ENCODE data around the gene ZBTB3. TPM values are rescaled to one million over a fixed set of nuclear protein-coding genes. Genes with fewer than 3 reads are reported as not detected.
A peak's percentile ranks its signal among the peaks of the same experiment; 100 is the strongest.

ZBTB3 gene
- total RNA-seq, 2 donors from 2014 or later, result 16.9 to 33.8 TPM

GRCh38 chr11:62708392-62708791, 45.6 kb downstream of the ZBTB3 start:
- H3K27ac Mint-ChIP-seq, result peak overlapping the region; percentile 97
- no peaks in the 10 kb centered on the region for H3K27me3 ChIP-seq (ENCODE audit: control insufficient read depth, insufficient read depth, low read length, poor library complexity, severe bottlenecking)
- peak overlapping the region; percentile 73 for H3K4me3 Mint-ChIP-seq
- no peaks in the 10 kb centered on the region for H3K27me3 Mint-ChIP-seq (ENCODE audit: insufficient read depth)
- H3K4me1 Mint-ChIP-seq, result peaks cover 42% of the 10 kb centered on the region
- peaks cover 57% of the 10 kb centered on the region for H3K36me3 ChIP-seq (ENCODE audit: control insufficient read depth, insufficient read depth, low read length)
- H3K36me3 Mint-ChIP-seq (ENCODE audit: low read depth), result peaks cover 31% of the 10 kb centered on the region
- H3K9me3 Mint-ChIP-seq, result no peaks in the 10 kb centered on the region
- no peak for TF ChIP-seq CTCF (conservative IDR thresholded peaks at IDR 0.05)
- no peak overlapping the region for H3K27ac ChIP-seq (ENCODE audit: low read depth, low read length)
- no peaks in the 10 kb centered on the region for H3K9me3 ChIP-seq (ENCODE audit: control insufficient read depth, low read length)
- DNase-seq, result no peak
- H3K9ac ChIP-seq (ENCODE audit: extremely low read depth, low read length, poor library complexity, severe bottlenecking), result peak overlapping the region; percentile 84
- peak overlapping the region; percentile 88 for H3K4me3 ChIP-seq (ENCODE audit: low read length)
- WGBS, 2 experiments (ENCODE audit: insufficient coverage in 1 of 2, insufficient read length in 1 of 2), result 81 to 85% methylated on average over 5 of the region's 5 CpGs
- H3K4me1 ChIP-seq (ENCODE audit: control insufficient read depth, insufficient read depth, low read length), result peaks cover 27% of the 10 kb centered on the region

- DNase-seq, result peak; percentile 99
- peak within 1 kb of the TSS; percentile 83 for H3K4me3 Mint-ChIP-seq
- peaks cover 52% of the 10 kb centered on the region for H3K36me3 ChIP-seq (ENCODE audit: control insufficient read depth, insufficient read depth, low read length)
- no peaks in the 10 kb centered on the region for H3K27me3 ChIP-seq (ENCODE audit: control insufficient read depth, insufficient read depth, low read length, poor library complexity, severe bottlenecking)
- 29 to 38% methylated on average over 8 to 9 of the region's 10 CpGs for WGBS, 2 experiments (ENCODE audit: insufficient coverage in 1 of 2, insufficient read length in 1 of 2)
- H3K27me3 Mint-ChIP-seq (ENCODE audit: insufficient read depth), result no peaks in the 10 kb centered on the region
- peaks cover 25% of the 10 kb centered on the region for H3K36me3 Mint-ChIP-seq (ENCODE audit: low read depth)
- H3K9ac ChIP-seq (ENCODE audit: extremely low read depth, low read length, poor library complexity, severe bottlenecking), result peak within 1 kb of the TSS; percentile 48
- peaks cover 40% of the 10 kb centered on the region for H3K4me1 Mint-ChIP-seq
- H3K27ac Mint-ChIP-seq, result peak within 1 kb of the TSS; percentile 97
- H3K4me3 ChIP-seq (ENCODE audit: low read length), result peak within 1 kb of the TSS; percentile 97
- H3K9me3 ChIP-seq (ENCODE audit: control insufficient read depth, low read length), result no peaks in the 10 kb centered on the region
- H3K27ac ChIP-seq (ENCODE audit: low read depth, low read length), result peak within 1 kb of the TSS; percentile 81
- TF ChIP-seq CTCF (conservative IDR thresholded peaks at IDR 0.05), result no peak
- H3K4me1 ChIP-seq (ENCODE audit: control insufficient read depth, insufficient read depth, low read length), result peaks cover 27% of the 10 kb centered on the region
- H3K9me3 Mint-ChIP-seq, result no peaks in the 10 kb centered on the region
Measured at GRCh38 chr11:62707277-62707861, 46.6 kb downstream of the ZBTB3 start, which contains the start of the genes BSCL2 and GNG3. BSCL2 (minus strand) TSS chr11:62707424; CDS start chr11:62707195, 229 bp downstream. GNG3 (plus strand) TSS chr11:62707676; CDS start chr11:62708296, 620 bp downstream.

GRCh38 chr11:62706850-62707247, 47.1 kb downstream of the ZBTB3 start:
- no peaks in the 10 kb centered on the region for H3K27me3 ChIP-seq (ENCODE audit: control insufficient read depth, insufficient read depth, low read length, poor library complexity, severe bottlenecking)
- no peaks in the 10 kb centered on the region for H3K27me3 Mint-ChIP-seq (ENCODE audit: insufficient read depth)
- H3K27ac ChIP-seq (ENCODE audit: low read depth, low read length), result peak overlapping the region; percentile 81
- H3K36me3 Mint-ChIP-seq (ENCODE audit: low read depth), result peaks cover 27% of the 10 kb centered on the region
- H3K9me3 Mint-ChIP-seq, result no peaks in the 10 kb centered on the region
- H3K27ac Mint-ChIP-seq, result peak overlapping the region; percentile 94
- peak overlapping the region; percentile 48 for H3K9ac ChIP-seq (ENCODE audit: extremely low read depth, low read length, poor library complexity, severe bottlenecking)
- H3K36me3 ChIP-seq (ENCODE audit: control insufficient read depth, insufficient read depth, low read length), result peaks cover 52% of the 10 kb centered on the region
- H3K4me1 Mint-ChIP-seq, result peaks cover 40% of the 10 kb centered on the region
- H3K4me1 ChIP-seq (ENCODE audit: control insufficient read depth, insufficient read depth, low read length), result peaks cover 27% of the 10 kb centered on the region
- peak overlapping the region; percentile 97 for H3K4me3 ChIP-seq (ENCODE audit: low read length)
- WGBS, 2 experiments (ENCODE audit: insufficient coverage in 1 of 2, insufficient read length in 1 of 2), result 21 to 44% methylated on average over 3 to 8 of the region's 8 CpGs
- no peaks in the 10 kb centered on the region for H3K9me3 ChIP-seq (ENCODE audit: control insufficient read depth, low read length)
- H3K4me3 Mint-ChIP-seq, result peak overlapping the region; percentile 83
- TF ChIP-seq CTCF (conservative IDR thresholded peaks at IDR 0.05), result no peak
- no peak for DNase-seq

Measured in endodermal cell (in vitro differentiated cells).